KMS-11 (cell line): ENCODE results near the gene LNX1.

ENCODE experiments used
- H2AFZ ChIP-seq: fragments of 200-600 bp; sonication (generic); 2 replicates; pipeline ENCODE4 v1.6.1; 2016; ENCODE audit warnings: antibody characterized with exemption, mixed run types, low read depth
- H3K27ac ChIP-seq: fragments of 200-600 bp; sonication (generic); 2 replicates; pipeline ENCODE4 v1.6.1; 2016; ENCODE audit warnings: mild to moderate bottlenecking, mixed run types
- H3K27me3 ChIP-seq: fragments of 200-600 bp; sonication (generic); 2 replicates; pipeline ENCODE4 v1.6.1; 2017; ENCODE audit warnings: mild to moderate bottlenecking, low read depth, mixed run types, moderate library complexity; ENCODE audit not compliant: insufficient read depth
- H3K36me3 ChIP-seq: fragments of 200-600 bp; sonication (generic); 2 replicates; pipeline ENCODE4 v1.6.1; 2017; ENCODE audit warnings: mild to moderate bottlenecking, mixed run types; ENCODE audit not compliant: insufficient read depth
- H3K4me1 ChIP-seq: fragments of 200-600 bp; sonication (generic); 2 replicates; pipeline ENCODE4 v1.6.1; 2016; ENCODE audit warnings: mild to moderate bottlenecking, low read depth, mixed run types; ENCODE audit not compliant: poor library complexity, severe bottlenecking
- H3K4me2 ChIP-seq: fragments of 200-600 bp; sonication (generic); 2 replicates; pipeline ENCODE4 v1.7.0; 2016; ENCODE audit warnings: mild to moderate bottlenecking, mixed run types
- H3K4me3 ChIP-seq: fragments of 200-600 bp; sonication (generic); IDR thresholded peaks from 2 replicates; pipeline ENCODE4 v1.6.1; 2017; ENCODE audit warnings: low read depth, low read length, mixed read lengths; ENCODE audit not compliant: insufficient read depth
- H3K79me2 ChIP-seq: fragments of 200-600 bp; sonication (generic); 2 replicates; pipeline ENCODE4 v1.6.1; 2016; ENCODE audit warnings: low read depth, mixed run types; ENCODE audit not compliant: insufficient read depth
- H3K9ac ChIP-seq: fragments of 200-600 bp; sonication (generic); 2 replicates; pipeline ENCODE4 v1.6.1; 2016; ENCODE audit warnings: mild to moderate bottlenecking, mixed run types
- H4K20me1 ChIP-seq: fragments of 200-600 bp; sonication (generic); 2 replicates; pipeline ENCODE4 v1.6.1; 2016; ENCODE audit warnings: mild to moderate bottlenecking, mixed run types; ENCODE audit not compliant: insufficient read depth
- CTCF ChIP-seq: fragments of 200-600 bp; sonication (generic); conservative IDR thresholded peaks from 2 replicates; pipeline ENCODE4 v1.6.1; 2017; ENCODE audit warnings: low read depth, mild to moderate bottlenecking, antibody characterized with exemption, low read length, moderate library complexity, mixed read lengths

Gene LNX1

GRCh38 chr4:53625888-53626287 is 34.6 kb upstream of the LNX1 start:
- Histone ChIP-seq H3K27me3 (no peaks in the 10 kb centered on the region), H3K9ac (no peak overlapping the region), H3K27ac (no peak overlapping the region), H3K79me2 (no peaks in the 10 kb centered on the region), H3K4me2 (no peak overlapping the region), H2AFZ (no peak overlapping the region), H3K36me3 (no peaks in the 10 kb centered on the region), H3K4me3 (no peak overlapping the region), H4K20me1 (no peaks in the 10 kb centered on the region), H3K4me1 (no peaks in the 10 kb centered on the region)
- no peak for TF ChIP-seq CTCF

GRCh38 chr4:53622739-53623151 is 31.5 kb upstream of the LNX1 start:
- no peaks in the 10 kb centered on the region for H3K4me1 ChIP-seq
- H4K20me1 ChIP-seq, result no peaks in the 10 kb centered on the region
- H2AFZ ChIP-seq, result no peak overlapping the region
- no peaks in the 10 kb centered on the region for H3K36me3 ChIP-seq
- H3K27ac ChIP-seq, result no peak overlapping the region
- H3K27me3 ChIP-seq, result no peaks in the 10 kb centered on the region
- no peak overlapping the region for H3K4me2 ChIP-seq
- no peak overlapping the region for H3K9ac ChIP-seq
- no peak for TF ChIP-seq CTCF
- H3K79me2 ChIP-seq, result no peaks in the 10 kb centered on the region
- H3K4me3 ChIP-seq, result no peak overlapping the region

- Histone ChIP-seq H3K27me3 (no peaks in the 10 kb centered on the region), H3K4me2 (no peak overlapping the region), H3K4me3 (no peak overlapping the region), H3K9ac (no peak overlapping the region), H3K4me1 (peaks cover 4% of the 10 kb centered on the region), H3K79me2 (no peaks in the 10 kb centered on the region), H3K27ac (no peak overlapping the region), H3K36me3 (no peaks in the 10 kb centered on the region), H4K20me1 (no peaks in the 10 kb centered on the region), H2AFZ (no peak overlapping the region)
- no peak for TF ChIP-seq CTCF
These were observed 29.7 kb upstream of the LNX1 start for GRCh38 chr4:53620956-53621355.

- no peak for TF ChIP-seq CTCF
- Histone ChIP-seq H3K9ac (no peak overlapping the region), H2AFZ (no peak overlapping the region), H3K27me3 (no peaks in the 10 kb centered on the region), H3K36me3 (no peaks in the 10 kb centered on the region), H3K4me2 (no peak overlapping the region), H3K4me3 (no peak overlapping the region), H4K20me1 (no peaks in the 10 kb centered on the region), H3K27ac (no peak overlapping the region), H3K79me2 (no peaks in the 10 kb centered on the region), H3K4me1 (peaks cover 4% of the 10 kb centered on the region)
These were observed 28.1 kb upstream of the LNX1 start for GRCh38 chr4:53619431-53619830.
